Stimulated activated CD8-positive, alpha-beta memory T cell treated with anti-CD3 and anti-CD28 coated beads, Interleukin-12 subunit alpha, Interleukin-12 subunit beta, amount 100 ng/mL, for 1 hour (primary cell): ENCODE results near the gene MAP4K1.
"Not testable (repeated sequence)": the region's sequence is repeated elsewhere in the genome, so short reads cannot be mapped to it uniquely, and the experiment has no call there.

Experiments used
- DNase-seq: peaks from one replicate; pipeline ENCODE4 v3.0.0-alpha.2; 2020; ENCODE audit warnings: low read depth

Gene MAP4K1

DNA sequence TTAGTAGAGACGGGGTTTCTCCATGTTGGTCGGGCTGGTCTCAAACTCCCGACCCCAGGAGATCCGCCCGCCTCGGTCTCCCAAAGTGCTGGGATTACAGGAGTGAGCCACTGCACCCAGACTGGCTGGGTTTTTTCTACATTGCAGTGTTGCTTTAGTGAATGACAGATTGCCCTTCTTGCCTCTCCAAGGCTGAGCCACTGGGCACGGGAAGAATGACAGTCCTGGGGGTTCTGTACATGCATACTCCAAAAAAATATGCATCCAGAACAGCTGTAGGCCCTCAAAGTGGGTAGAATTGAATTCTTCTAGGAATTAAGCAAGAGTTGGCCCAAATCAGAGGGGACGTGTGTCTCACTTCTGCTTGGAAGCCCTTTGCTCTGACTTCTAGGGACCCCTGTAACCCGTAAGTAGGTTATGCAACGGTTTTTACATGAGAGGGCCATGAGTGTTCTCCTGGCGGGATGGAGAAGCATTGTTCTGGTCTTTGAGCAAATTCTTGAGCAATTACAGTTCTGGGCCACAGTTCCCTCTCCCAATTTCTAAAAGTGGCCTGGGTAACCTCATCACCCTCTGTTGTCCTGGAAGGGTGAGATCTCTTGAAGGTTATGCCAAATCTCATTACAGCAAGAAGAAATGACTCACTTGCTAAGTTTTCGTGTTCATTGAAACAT lies 33.3 kb upstream of the MAP4K1 start:
- DNase-seq = no peak

DNA sequence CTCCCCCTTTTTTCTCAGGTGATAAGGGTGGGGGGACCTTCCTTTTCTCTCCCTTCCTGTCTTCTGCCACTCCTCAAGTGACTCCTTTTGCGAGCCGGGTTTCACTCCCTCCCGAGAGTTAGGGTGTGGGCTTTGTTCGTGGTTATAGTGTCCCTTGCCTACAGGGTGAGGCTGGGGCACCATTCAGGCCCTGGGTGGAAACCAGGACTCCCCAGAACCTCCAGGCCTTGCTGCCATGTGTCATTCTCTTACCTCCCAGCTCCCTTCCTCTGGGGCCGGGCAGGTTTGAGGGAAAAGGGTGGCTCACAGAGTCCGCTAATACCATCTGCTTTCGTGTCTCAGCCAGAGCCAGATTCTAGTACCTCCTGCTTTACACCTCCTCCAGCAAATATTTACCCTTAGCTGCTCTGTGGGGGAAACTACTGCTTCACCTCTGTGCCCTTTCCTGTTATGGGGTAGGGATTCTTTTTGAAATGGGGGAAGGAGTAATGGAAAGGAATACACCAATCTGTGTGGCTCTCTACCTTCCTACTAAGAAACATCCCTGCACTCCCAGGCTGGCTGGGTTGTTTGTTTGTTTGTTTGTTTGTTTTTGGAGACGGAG lies 32.5 kb upstream of the MAP4K1 start:
- no peak for DNase-seq

DNA sequence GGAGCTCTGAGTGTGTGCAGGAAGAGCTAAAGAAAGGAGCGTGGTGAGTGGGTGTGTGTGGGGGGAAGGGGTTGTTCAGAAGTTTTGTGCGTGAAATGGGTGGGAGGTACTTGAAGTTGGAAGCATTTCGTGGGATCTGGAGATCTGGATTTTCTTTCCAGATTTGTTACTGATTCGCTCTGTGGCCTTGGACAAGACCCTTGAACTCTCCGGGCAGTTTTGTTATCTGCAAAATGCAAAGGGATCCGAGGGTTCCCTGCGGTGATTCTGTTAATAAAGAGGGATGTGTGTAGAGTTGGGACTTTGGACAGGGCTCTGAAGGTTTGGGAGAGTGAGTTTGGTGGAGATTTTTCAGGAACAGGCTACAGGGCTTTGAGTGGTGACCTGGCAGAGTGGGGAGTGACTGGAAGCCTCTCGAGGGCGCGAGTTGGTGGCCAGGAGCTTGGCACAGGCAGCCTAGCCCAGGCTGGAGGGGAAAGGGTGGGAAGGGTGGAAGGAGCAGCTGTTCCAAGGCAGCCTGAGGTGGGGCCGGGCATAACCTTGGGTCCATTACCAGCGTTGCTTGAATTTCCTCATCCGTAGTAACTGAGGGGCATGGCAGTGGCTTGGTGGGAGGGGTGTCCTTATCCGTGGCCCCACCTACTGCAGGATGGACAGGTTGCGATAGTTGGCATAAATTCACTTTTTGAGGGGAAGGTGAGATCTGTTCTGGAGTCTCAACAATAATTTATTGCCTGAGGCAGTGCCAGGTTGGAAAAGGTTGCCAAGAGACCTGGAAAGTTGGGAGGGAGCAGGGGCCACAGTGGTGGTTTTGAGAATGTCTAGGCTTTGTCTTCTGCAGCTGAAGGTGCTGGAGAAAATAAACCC lies 31.8 kb upstream of the MAP4K1 start:
- no peak for DNase-seq

DNA sequence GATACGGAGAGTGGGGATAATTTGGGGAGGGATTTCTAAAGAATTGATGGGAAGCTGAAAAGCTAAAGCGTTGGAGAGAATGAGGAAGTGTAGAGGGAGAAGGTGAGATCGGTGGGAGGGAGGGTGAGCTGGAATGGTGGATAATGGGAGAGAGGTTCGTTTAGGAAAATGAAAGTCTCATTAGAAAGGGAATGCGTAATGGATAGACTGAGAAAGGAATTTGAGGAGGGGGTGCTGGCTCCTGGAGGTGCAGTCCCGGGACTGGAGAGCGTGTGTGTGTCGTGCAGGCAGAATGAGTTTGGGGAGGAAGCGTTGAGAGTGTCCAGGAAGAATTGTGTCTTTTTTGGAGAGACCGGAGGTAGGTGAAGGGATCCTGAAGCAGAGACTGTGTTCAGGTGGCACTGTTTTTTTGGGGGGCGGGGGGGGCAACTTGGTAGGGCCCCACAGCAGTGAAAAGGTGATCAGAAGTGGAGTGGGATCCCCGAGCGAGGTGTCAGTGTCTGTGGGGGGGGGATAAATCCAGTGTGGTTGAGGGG lies 31.1 kb upstream of the MAP4K1 start:
- no peak for DNase-seq

DNA sequence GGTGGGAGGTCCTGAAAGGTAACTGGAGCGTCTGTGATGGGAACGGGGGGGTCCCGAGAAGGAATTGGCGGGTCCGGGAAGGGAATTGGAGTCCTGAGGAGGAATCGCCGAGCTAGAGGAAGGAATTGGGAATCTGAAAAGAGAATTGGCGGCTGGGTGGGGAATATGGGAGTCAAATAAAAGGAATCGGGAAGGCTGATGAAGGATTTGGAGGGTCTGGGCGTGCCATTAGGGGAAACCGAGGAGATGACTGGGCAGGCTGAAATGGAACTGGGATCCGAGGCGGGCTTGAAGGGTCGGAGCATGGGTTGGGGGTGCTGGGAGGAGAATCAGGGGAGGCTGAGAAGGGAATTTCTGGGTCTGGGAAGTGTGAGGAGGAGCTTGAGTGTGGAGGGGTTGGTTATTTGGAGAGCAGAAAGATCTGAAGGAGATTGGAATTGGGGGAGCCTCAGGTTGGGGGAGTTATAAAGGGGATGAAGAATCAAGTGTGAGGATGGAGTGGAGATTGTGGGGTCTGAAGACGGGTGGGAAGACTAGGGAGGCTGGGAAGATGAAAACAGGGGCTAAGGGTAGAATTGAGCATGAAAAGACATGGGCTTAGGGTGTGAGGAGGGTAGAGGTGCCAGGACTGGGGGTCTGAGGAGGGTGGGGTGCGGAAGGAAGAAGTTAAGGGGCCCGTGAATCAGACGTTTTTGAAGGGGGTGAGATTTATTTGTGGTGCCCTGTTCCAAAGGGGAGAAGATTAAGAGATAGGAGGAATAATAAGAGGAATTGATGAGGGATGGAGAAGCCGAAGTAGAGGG lies 30.4 kb upstream of the MAP4K1 start:
- no peak for DNase-seq

DNA sequence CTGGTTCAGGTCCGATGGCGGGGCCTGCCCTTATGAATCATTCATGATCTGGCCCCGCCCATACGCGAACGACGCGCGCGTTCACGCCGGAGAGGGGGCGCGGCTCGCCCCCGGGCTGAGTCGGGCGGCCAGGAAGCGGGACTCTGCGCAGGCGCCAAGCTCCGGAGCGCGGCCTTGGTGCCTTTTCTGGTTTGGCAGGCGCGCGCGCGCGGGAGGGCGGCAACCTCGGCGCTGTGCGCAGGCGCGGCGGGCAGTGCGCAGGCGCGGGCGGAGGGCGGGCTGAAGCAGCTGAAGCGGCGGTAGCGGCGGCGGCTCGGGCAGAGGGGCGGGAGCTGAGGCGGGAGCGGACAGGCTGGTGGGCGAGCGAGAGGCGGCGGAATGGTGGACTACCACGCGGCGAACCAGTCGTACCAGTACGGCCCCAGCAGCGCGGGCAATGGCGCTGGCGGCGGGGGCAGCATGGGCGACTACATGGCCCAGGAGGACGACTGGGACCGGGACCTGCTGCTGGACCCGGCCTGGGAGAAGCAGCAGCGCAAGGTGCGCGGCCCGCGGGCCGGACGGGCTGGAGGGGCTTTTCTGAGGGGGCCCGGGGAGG lies 29.7 kb upstream of the MAP4K1 start, which contains the start of gene ACTN4:
Gene ACTN4, plus strand, starts transcription at position 282 of the 598 bp plus-strand sequence. Its CDS starts 97 bp downstream, at position 379.
- peak; percentile 100 for DNase-seq

DNA sequence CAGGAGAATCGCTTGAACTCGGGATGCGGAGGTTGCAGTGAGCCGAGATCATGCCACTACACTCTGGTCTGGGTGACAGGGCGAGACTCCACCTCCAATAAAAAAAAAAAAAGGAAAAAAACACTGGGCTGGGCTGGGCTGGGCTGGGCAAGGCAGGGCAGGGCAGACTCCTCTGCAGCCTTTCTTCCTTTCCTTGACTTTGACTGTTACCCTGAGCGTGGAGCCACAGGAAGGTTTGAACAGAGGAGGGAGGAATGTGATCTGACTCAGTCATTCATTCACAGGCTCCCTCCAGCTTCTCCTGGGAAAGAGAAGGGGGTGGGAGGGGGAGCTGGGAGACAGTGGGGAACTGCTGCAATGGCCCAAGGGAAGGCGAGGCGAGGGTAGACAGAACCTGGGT lies 27.0 kb upstream of the MAP4K1 start:
- no peak for DNase-seq

DNA sequence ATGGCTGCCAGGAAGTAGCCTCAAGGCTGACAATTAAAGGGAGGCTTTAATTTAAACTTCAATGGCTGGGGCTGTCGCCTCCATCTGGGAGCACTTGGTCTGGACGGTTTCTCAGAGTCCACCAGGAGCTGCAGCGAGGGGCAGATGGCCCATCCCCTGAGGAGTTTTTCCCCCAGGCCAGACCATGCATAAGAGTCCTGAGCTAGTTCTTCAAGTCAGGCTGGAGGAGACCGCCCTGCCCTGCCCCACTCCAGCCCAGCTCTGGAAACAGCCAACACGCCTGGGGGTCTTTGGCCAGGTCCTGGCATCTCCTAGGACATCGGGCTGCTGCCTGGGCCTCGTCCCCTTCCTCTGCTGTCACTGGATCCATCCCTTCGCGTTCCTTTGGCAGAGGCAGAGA lies 24.4 kb upstream of the MAP4K1 start:
- no peak for DNase-seq

DNA sequence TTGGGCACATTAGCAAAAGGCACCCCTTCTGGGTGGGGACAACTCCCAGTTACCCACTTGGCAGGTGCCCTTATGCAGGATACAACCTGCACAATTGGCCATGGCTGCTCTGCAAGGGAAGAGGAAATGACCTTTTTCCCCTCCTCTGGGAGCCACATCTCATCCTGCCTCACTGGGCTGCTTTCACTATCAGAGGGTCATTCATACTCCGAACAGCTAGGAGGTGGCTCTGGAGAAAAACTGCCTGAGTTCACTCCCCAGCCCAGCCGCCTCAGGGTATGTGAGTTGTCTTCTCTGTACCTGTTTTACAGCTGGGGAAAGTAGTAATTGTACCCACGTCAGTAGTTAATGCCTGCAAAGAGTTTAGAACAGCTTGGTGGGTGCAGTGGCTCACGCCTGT lies 22.6 kb upstream of the MAP4K1 start:
- no peak for DNase-seq

DNA sequence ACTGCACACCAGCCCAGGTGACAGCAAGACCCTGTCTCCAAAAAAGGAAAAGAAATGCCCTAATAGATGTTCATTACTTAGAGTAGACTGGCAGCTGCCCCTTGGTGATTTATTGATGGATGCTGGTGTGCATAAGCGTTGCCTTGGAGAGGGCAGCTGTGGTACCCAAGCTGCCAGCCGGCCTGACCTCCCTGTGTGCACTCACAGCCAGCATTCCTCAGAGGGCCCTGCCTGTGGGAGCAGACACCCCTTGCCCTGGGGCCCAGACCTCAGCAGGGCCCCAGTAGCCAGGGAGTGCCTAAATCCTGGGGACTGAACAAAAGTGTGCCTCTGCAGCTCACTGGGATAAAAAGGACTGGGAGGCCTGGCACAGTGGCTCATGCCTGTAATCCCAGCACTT lies 21.9 kb upstream of the MAP4K1 start:
- DNase-seq = no peak

DNA sequence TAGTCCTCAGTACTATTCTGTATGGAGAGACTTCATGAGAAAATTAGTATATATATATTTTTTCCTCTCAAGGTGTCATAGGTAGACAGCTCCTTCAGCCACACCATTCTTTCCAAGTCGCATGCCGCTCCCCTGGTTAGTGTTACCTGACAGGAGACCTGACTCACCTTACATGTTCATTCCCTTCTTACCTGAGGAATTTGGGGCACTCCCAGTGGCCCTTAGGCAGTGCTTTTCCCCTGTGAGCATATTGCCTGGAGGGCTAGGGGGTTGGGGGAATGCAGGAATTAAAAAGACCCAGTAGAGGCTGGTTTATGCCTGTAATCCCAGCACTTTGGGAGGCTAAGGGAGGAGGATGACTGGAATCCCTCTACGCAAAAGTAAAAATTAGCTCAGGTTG lies 20.7 kb upstream of the MAP4K1 start:
- DNase-seq = no peak

DNA sequence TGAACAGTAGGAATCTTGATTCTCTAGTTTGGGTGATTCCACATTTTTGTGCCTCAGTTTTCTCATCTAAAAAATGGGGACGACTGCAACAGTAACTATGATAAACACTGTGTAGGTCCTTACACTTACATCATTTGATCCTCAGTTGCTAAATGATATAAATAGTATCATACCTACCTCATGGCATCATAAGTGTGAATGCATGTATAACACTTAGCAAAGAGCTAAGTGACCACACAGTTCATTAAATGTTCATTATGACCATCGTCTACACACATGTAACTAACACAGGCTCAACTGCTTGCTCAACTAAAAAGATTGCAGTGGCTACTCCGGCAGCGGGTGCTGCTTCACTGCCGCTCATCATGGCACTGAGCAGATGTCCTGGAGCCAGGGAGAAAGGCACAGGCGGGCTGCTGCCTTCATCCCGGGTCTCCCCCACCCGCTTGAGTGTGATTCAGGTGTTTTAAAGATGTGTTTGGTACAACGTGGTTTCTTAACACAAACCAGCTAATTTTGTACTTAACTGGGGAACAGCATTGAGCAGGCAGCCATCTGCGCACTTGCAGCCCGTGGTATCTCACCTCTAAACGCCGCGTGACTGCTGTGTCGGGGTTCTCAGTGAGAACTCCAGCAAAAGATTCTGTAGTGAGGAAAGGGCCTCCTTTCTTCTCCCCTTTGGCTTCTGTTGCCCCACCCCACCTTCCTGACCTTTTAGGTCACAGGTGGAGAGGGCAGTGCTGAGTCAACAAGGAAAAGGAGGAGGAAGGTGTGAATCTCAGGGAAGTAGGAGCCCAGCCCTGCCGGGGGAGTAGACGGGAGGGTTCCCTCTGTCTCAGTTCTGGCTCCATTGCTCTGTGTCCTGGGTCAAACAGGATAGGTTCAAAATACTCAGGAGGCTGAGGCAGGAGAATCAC lies 18.0 kb upstream of the MAP4K1 start:
- DNase-seq = no peak

DNA sequence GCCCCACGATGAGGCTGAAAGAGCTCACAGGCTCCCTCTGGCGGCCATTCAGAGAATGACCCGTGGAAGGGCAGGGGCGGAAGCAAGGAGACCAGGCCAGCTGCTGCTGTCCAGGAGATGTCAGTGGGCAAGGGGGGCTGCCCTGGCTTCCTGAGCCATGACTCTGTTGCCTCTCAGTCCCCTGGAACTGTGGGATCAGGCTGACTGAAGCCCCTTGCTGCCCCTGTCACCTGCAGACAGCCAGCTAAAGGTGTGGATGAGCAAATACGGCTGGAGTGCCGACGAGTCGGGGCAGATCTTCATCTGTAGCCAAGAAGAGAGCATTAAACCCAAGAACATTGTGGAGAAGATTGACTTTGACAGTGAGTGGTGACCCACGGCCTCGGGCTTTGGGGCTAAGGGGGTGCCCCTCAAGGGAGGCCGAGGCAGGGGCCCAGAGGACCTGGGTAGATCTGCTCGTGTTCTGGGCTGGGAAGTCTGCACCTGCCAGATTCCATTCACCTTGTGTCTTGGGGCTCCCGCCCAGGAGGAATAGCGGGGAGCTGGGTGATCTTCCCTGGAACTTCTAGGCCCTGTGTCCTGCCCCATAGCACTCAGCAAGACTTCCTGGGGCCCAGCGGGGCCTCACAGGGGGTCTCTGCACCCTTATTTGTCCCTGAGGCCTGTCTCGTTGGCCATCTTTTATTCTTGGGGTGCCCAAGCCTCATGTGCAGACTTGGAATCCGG lies 17.2 kb upstream of the MAP4K1 start:
- DNase-seq = peak; percentile 61

DNA sequence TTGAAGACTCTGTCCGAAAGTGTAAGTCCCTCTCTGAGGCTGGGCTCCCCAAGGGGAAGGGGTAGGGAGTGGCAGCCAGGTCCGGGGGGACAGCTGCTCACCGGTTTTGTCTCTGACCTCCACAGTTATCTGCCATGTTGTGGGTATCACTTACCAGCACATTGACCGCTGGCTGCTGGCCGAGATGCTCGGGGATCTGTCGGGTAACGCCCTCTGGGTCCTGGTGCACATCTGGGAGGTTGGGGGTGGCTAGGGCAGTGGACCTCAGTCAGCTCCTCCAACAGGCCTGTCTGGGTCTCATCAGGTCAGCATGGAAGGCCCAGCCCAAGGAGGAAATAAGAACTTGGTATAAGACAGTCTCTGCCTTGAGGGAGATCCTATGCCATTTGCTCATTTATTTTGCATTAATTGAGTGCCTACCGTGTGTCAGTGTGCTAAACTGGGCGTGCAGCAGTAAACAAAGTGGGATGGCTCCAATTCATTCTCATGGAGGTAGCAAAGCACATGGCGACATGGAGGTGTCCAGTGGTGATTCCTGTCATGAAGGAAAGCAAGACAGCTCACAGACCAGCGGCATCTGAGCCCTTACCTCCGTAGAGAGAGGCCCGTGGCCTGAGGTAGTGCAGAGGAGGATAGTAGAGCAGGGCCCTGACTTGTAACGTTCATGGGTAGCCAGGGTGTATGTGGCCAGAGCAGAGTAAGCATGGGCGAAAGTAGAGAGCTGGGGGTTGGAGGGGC lies 14.9 kb upstream of the MAP4K1 start:
- DNase-seq = no peak

DNA sequence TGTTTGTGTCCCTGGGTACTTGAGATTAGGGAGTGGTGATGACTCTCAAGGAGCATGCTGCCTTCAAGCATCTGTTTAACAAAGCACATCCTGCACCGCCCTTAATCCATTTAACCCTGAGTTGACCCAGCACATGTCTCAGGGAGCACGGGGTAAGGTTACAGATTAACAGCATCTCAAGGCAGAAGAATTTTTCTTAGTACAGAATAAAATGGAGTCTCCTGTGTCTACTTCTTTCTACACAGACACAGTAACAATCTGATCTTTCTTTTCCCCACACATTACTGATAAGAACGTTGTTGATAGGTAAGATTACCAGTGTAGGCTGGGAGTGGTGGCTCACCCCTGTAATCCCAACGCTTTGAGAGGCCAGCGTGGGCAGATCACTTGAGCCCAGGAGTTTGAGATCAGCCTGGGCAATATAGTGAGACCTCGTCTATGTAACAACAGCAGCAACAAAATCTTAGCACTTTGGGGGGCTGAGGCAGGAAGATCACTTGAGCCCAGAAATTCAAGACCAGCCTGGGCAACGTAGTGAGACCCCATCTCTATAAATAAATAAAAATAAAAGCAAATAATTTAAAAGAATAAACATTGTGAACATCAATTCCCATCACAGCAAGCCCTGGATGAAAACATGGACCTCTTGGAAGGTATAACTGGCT lies 14.2 kb upstream of the MAP4K1 start:
- not testable (repeated sequence) for DNase-seq

DNA sequence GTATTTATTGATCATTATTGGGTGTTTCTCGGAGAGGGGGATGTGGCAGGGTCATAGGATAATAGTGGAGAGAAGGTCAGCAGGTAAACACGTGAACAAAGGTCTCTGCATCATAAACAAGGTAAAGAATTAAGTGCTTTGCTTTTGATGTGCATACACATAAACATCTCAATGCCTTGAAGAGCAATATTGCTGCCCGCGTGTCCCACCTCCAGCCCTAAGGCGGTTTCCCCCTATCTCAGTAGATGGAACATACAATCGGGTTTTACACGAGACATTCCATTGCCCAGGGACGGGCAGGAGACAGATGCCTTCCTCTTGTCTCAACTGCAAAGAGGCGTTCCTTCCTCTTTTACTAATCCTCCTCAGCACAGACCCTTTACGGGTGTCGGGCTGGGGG lies 13.5 kb upstream of the MAP4K1 start:
- DNase-seq = not testable (repeated sequence)

DNA sequence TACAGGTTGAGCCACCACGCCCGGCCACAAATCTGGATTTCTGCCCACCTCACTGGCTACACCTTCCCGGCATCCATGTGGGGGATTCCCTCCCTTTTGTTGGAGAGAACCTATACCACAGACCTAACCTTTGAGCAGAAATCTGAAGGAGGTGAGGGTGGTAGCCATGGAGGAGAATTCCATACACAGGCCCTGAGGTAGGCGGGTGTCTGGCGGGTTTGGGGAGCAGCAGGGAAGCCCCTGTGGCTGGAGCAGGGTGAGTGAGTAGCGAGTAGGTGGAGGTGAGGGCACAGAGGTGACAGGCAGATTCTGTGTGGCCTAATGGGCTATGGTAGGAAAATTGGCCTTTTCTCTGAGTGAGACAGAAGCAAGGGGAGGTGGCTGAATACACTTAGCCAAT lies 11.8 kb upstream of the MAP4K1 start:
- no peak for DNase-seq

DNA sequence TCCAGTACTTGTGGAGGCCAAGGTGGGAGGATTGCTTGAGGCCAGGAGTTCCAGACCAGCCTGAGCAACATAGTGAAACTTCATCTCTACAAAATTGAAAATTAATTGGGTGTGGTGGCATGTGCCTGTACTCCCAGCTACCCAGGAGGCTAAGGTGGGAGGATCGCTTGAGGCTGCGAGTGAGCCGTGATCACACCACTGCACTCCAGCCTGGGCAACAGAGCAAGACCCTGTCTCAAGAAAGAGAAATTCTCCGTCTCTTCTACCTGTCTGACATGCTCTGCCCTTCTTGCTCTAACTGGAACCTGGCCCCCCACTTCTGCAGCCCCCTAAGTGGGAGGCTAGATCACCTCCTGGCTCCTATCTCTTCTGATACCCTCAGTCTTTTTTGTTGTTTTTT lies 8.6 kb upstream of the MAP4K1 start:
- DNase-seq = no peak

DNA sequence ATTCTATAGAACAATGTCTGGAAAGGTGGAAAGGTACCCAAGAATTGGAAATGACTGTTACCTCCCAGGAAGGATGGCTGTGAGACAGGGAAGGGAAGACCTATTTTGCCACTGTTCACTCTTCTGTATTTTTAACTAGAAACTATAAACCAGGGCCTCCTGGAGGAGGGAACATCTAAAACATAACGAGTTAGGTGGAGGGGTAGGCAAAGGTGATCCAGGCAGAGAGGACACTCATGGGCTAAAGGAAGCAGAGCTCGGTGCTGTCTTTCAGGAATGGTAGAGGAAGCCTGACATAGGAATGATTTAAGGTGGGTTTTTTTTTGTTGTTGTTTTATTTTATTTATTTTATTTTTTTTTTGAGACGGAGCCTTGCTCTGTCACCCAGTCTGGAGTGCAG lies 7.1 kb upstream of the MAP4K1 start:
- DNase-seq = no peak
